HFFc6 (cell line): ENCODE measurements around the gene TAF11L4. TPM values are rescaled to one million over a fixed set of nuclear protein-coding genes. Genes with fewer than 3 reads are reported as not detected.
"Not testable (repeated sequence)": the region's sequence is repeated elsewhere in the genome, so short reads cannot be mapped to it uniquely, and the experiment has no call there.

Source experiments
- DNase-seq: peaks from one replicate; pipeline ENCODE4 v3.0.0-alpha.2; 2018
- H3K27ac Mint-ChIP-seq: 2 replicates; pipeline ENCODE4 v1.8.0; 2020; ENCODE audit warnings: mild to moderate bottlenecking, mixed read lengths
- H3K27me3 Mint-ChIP-seq: 2 replicates; pipeline ENCODE4 v1.8.0; 2021; ENCODE audit warnings: mild to moderate bottlenecking, moderate library complexity, mixed read lengths; ENCODE audit not compliant: insufficient read depth
- H3K36me3 Mint-ChIP-seq: 2 replicates; pipeline ENCODE4 v1.8.0; 2021; ENCODE audit warnings: low read depth, mixed read lengths
- H3K4me1 Mint-ChIP-seq: 2 replicates; pipeline ENCODE4 v1.8.0; 2020; ENCODE audit warnings: low read depth, mixed read lengths
- H3K4me3 Mint-ChIP-seq: 2 replicates; pipeline ENCODE4 v1.8.0; 2020; ENCODE audit warnings: mild to moderate bottlenecking, moderate library complexity, mixed read lengths
- H3K9me3 Mint-ChIP-seq: 2 replicates; pipeline ENCODE4 v1.8.0; 2020; ENCODE audit warnings: mild to moderate bottlenecking, mixed read lengths
- total RNA-seq, 6 experiments: library from RNA; stranded (reverse); fragmentation: NEBNext Ultra II Directional; extraction: Animal tissue kit (Norgen Biotek cat#: 25700); gene quantifications; 2 replicates in 1 of 6; 3 replicates in 5 of 6; pipeline ENCODE4 v1.2.3, GENCODE V29; 2021

TAF11L4 gene
- total RNA-seq, 6 experiments from 2014 or later: not detected

DNA sequence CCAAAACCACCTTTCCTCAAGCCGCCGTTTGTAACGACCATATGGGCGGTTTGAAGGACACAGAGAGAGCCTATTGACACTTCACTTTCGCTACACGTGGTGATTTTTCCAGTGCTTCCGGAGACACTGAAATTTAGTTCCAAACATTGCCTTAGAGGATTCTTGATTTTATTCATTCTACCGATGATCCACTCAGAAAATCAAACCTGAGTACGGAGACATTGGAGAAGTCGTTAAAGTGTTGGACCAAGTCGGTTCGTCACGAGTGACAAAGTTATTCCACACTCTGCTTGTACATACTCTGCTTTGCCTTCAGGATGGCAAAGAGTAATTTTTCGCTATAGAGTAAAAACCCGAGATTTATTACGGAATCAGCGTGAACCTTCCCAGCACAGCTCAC lies 4.9 kb downstream of the TAF11L4 start:
- H3K27ac Mint-ChIP-seq, H3K4me3 Mint-ChIP-seq, H3K36me3 Mint-ChIP-seq, H3K4me1 Mint-ChIP-seq, H3K9me3 Mint-ChIP-seq, H3K27me3 Mint-ChIP-seq: not testable (repeated sequence)
- peak; percentile 9 for DNase-seq

GRCh38 chr5:17528369-17528768 lies 6.8 kb downstream of the TAF11L4 start, which contains the start of gene TAF11L6:
TSS of gene TAF11L6 (plus strand) at chr5:17528669.
- not testable (repeated sequence) for H3K36me3 Mint-ChIP-seq, H3K27me3 Mint-ChIP-seq, H3K27ac Mint-ChIP-seq, DNase-seq, H3K4me3 Mint-ChIP-seq, H3K9me3 Mint-ChIP-seq, H3K4me1 Mint-ChIP-seq

Other genes with a start within 250 kb of the TAF11L4 start
- gene TAF11L2, start 23.6 kb upstream of the TAF11L4 start, total RNA-seq: not detected
- gene TAF11L3, start 3.4 kb upstream of the TAF11L4 start, total RNA-seq: not detected
- gene TAF11L5, start 3.4 kb downstream of the TAF11L4 start, total RNA-seq: not detected
- gene TAF11L6, start 6.9 kb downstream of the TAF11L4 start, total RNA-seq: not detected
- gene TAF11L7, start 64.0 kb downstream of the TAF11L4 start, total RNA-seq: not detected
- gene TAF11L8, start 69.2 kb downstream of the TAF11L4 start, total RNA-seq: not detected
- gene TAF11L9, start 72.6 kb downstream of the TAF11L4 start, total RNA-seq: not detected
- not detected for gene TAF11L10, start 76.0 kb downstream of the TAF11L4 start, total RNA-seq
- not detected for gene TAF11L11, start 82.4 kb downstream of the TAF11L4 start, total RNA-seq
- not detected for gene TAF11L12, start 88.6 kb downstream of the TAF11L4 start, total RNA-seq
- not detected for gene TAF11L13, start 110.3 kb downstream of the TAF11L4 start, total RNA-seq
- gene TAF11L14, start 112.7 kb downstream of the TAF11L4 start, total RNA-seq: not detected